GM19324 (cell line): ENCODE results near the gene PRDM4.
A peak's percentile ranks its signal among the peaks of the same experiment; 100 is the strongest.

Experiments
- ATAC-seq: cut with Tn5 transposase; IDR thresholded peaks from one replicate; pipeline ENCODE4 v1.9.1; 2021; ENCODE audit warnings: mild to moderate bottlenecking, moderate library complexity; ENCODE audit not compliant: unreplicated experiment, low FRiP score

Gene PRDM4, protein sequence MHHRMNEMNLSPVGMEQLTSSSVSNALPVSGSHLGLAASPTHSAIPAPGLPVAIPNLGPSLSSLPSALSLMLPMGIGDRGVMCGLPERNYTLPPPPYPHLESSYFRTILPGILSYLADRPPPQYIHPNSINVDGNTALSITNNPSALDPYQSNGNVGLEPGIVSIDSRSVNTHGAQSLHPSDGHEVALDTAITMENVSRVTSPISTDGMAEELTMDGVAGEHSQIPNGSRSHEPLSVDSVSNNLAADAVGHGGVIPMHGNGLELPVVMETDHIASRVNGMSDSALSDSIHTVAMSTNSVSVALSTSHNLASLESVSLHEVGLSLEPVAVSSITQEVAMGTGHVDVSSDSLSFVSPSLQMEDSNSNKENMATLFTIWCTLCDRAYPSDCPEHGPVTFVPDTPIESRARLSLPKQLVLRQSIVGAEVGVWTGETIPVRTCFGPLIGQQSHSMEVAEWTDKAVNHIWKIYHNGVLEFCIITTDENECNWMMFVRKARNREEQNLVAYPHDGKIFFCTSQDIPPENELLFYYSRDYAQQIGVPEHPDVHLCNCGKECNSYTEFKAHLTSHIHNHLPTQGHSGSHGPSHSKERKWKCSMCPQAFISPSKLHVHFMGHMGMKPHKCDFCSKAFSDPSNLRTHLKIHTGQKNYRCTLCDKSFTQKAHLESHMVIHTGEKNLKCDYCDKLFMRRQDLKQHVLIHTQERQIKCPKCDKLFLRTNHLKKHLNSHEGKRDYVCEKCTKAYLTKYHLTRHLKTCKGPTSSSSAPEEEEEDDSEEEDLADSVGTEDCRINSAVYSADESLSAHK

DNA sequence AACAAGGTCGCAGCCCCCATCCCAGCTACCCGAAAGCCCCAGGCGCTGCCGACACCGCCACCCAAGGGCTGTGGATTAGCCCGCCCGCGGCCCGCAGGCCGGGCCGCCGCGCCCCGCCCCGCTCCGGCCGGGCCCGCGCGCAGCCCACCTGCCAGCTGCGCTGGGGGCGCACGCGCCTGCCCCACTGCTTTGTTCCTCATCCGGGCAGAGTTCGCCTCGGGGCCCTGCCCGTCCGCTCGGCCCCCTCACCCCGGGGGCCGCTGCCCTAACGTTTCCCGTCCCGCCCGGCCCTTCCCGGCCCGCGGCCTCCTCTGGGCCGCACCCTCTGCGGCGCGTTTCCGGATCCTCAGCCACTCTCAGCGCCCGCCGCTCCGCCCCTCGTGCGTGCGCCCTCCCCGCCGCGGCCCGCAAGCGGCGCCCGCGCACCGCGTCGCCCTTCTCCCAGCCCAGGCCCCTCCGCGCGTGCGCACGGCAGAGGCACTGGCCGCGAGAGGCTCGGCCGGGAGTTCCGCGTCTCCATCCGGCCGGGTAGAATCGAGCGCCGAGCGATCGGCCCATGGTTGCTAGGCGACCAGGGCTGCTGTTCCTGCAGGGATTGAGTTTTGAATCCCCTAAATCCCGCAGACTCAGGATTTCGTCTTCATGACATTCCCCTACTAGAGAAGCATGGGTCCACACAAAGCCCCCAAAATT, at the start of gene PRDM4:
Gene PRDM4, minus strand, starts transcription at position 329 of the 693 bp plus-strand sequence. CDS start 622 bp downstream, outside the sequence.
- peak; percentile 97 for ATAC-seq

DNA sequence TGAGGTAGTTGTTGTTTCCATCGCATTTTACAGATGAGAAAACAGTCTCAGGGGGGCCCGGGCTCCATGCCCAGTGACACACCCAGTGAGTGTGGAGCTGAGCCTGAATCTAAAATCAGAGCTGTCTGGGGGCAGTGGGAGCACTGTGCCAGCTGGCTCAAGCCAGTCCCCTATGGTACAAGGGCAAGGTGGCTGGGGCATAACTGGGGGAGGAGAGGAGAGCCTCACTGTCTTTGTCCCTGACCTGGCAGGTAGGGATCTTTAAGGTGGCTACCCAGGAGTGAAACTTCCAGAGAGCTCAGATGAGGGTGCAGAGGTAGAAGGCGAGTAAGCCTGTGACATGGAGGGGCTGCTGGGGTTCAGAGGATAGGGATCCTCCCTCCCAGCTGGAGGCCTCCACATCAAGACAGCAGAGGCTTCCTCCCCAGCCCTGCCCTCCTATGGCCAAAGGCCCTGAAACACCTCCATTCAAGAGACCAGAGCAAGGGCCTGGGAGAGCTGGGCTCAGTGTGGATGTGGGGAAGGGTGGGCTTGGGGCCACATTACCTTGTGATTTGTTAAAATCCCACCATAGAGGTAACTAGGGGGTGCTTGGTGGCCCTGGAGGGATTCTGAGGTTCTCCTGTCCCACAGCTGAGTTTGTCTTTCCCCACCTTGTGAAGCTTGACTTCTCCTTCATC, 46.7 kb upstream of the PRDM4 start:
- ATAC-seq = no peak

DNA sequence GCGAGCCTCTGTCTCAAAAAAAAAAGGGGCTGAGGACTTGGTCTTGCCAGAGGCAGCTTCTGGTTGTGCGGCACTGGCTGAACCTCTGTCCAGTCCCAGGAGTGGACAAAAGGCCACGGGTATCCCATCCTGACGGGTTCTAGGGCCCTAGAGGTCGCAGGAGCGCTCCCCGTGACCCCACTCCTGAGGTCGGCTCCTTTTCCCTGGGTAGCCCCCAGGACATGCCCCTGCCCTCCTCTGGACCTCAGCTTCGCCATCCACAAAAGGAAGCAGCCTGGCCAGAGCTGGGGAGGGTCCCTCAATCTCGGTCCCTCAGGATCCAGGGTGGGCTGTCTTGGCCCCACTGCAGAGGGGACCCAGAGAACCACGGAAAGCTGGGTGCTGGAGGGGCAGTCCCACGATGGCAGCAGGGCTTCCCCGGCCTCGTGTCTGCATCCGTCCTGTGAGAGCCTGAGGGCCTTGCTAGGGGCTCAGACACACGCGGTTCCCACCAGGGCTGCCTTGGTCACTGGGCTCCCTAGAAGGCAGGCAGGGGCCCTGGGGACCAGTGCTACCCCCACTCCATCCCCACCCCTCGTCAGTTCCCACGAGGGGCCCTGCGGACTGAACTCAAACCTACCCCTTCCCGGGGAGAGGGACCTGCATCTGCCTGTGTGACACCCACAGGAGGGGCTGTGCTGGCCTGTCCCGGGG, 44.7 kb upstream of the PRDM4 start:
- ATAC-seq = no peak

DNA sequence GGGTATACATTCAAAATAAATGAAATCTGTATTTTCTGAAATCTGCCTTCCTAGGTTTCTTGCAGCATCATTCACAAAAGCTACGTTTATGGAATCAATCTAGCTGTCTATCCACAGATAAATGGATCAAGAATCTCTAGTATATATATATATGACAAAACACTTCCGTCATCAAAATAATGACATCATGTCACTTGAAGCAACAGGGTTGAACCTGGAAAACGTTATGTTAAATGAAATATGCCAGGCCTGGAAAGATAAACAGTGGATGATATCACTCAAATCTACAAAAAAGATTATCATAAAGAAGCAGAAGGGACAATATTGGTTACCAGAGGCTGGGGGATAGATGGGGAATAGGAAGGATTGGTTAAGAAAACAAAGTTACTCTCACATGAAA, 42.2 kb upstream of the PRDM4 start:
- no peak for ATAC-seq

DNA sequence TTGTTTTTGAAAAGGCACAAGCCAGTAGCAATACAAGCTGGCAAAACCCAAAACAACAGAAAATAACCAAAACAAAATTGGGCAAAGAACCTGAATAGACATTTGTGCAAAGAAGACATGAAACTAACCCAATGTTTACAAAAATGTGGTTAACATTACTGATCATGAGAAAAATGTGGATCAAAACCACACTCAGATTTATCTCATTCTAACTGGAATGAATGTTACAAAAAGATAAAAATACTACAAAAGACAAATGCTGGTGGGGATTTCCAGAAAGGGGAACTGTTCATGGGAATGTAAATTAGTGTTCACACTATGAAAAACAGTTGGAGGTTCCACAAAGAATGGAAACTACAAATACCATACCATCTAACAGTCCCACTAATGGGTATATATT, 40.2 kb upstream of the PRDM4 start:
- ATAC-seq = no peak

DNA sequence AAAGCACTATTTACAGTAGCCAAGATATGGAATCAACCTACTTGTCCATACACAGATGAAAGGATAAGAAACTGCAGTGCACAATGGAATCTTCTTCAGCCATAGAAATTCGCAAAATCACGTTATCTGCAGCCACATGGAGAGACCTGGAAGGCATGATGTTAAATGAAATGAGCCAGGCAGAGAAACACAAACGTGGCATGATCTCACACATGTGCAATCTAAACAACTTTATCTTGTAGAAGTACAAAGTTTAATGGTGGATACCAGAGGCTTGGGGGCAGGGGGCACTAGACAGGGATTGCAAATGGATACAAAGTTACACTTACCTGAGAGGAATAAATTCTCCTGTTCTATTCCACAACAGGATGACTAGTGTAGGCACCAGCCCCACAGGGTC, 37.6 kb upstream of the PRDM4 start:
- ATAC-seq = no peak

DNA sequence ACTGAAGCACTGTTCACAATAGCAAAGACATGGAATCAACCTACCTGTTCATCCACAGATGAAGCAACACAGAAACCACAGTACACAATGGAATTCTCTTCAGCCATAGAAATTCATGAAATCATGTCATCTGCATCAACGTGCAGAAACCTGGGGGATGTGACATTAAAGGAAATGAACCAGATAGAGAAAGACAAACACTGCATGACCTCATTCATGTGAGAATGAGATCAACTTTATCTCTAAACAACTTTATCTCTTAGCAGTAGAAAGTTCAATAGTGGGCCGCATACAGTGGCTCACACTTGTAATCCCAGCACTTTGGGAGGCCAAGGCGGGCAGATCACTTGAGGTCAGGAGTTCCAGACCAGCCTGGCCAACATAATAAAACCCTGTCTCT, 33.5 kb upstream of the PRDM4 start:
- ATAC-seq = no peak

DNA sequence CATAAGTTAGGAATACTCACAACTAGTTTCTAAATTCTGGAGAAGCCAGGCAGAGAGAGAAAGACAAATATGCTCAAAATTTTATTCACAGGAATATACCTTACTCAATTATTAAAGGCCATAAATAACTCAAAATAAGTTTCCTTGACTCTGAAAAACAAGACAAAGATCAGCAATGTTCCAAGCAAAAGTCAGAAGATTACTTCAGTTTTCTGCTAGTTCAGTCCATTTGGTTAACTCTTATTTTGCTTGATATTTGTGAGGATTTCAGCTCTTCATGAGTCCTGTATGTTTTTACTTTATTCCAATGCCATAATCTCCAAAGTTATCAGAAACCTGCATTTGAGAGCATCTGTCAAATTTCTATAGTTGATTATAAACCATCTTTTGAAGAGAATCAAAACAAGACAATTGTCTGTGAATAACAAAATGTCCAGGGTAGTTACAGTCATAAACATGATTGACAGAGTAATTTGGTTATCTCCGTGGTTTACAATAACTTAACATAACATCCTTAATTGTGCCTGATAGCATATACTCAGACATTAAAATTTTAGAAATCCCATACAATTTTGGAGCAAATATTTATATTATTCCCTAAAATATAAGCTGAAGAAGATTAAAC, 30.6 kb upstream of the PRDM4 start:
- ATAC-seq = no peak

DNA sequence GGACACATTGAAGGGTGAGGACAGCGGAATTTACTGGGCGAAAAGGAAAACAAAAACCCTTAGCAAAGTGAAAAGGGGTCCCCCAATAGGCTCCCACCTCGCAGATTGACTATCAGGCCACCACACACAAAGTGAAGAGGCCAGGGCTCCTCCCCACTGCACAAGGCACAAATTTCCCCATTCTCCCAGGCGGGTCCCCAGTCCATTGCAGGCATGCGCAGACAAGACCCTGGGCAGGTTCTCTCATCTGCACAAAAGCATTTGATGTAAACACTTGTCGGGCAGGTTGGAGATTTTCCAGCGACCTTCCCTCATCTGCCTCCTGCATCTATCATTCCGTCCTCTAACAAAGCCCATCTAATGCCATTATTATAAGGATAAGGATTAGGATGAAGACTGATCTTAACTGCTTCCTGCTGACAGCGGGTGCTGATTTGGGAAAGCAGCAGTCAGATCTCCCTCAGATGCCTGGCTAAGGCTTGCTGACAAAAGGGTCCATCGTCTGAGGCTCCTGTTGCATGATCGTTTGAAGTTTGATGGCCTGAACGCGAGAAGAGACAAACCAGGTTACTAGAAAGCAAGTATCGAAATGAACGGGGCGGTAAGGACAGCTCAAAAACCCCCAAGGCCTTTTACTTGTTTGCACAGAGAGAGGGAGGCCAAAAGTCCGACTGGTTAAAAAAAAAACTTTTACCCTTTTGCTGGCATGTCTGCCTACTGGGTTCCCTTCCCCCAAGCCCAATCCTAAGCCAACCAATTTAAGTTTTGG, 27.9 kb upstream of the PRDM4 start:
- no peak for ATAC-seq

DNA sequence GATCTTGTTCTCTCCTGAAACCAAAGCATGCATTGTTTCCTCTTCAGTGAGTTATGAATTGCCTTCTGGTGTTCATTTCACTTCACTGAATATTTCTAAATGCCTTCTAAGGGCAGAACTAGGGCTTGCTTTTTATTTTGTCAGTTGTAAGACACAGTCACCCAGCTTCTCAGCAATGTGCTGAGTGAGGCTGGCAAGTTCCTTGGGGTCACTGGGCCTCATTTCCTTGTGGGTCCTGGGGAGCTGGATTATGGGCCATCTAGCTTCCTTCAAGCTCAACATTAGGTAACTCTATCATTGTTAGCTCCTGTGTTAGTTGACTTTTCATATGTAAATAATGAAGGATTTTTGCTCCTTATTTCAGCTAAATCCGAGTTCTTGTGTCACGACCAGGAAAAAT, 27.3 kb upstream of the PRDM4 start:
- no peak for ATAC-seq

DNA sequence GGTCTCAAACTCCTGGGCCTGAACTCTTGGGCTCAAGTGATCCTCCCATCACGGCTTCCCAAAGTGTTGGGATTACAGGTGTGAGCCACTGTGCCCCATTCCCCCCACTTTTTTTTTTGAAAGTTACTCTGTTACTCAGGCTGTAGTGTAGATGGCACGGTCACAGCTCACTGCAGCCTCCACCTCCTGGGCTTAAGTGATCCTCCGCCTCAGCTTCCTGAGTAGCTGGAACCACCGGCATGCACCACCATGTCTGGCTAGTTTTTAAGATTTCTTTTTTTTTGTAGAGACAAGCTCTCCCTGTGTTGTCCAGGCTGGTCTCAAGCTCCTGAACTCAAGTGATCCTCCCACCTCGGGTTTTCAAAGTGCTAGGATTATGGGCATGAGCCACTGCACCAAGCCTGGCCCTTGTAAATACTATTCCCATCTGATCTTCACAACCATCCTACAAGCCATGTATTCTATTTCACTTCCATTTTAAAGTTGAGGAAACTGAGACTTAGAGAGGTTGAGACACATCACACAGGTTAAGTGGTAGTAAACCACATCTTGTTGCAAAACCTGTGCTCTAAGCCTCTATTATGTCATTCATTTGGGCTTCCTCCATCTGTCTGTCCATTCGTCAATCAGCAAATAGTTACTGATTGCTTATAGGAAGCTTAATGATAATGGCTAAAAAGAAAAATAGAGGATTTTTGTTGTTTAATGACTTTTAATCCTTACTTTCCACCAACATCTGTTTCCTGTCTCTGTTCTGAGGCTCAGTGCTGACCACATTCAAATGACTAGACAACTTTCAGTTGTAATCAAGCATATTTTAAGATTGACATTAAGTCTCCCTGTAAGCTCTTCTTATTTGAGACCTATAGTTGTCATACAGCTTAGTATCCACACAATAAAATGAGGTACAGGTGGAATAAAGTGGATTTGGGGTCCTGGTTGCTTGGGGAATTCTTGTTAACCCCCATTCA, 22.8 kb upstream of the PRDM4 start:
- ATAC-seq = peak; percentile 60

DNA sequence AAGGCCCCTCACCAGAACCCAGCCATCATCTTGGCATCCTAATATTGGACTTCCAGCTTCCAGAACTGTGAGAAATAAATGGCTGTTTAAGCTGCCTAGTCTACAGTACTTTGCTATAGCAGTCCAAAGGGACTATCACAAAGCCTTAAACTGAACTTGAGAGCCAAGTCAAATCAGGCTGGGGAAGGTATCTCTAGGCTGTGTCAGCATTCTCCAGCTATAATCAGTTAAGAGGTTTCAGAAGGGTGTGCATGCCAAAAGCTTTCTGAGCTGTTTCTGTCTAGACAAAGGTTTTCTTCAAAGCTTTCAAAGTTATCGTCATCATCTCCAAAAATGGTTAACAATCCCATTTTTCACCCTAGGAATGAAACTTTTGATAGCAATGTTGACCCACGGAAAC, 21.1 kb upstream of the PRDM4 start:
- no peak for ATAC-seq

DNA sequence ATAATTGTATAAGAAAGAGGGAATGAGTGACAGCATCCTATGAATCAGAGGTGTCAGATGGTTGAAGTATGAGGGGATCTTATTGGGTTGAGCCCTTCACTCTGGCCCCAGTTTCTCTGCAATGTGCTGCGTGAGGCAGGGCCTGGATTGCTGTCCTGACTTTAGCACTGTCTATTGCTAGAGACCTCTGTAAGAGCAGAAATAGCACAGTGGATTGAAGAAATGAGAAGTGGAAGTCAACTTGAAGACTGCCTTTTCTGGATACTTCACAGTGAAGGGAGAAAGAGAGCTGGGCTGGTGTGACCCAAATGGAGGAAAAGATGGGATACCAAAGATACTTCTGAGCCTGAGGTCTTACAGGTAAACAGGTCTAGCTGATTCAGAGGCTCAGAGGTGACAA, 19.4 kb upstream of the PRDM4 start:
- ATAC-seq = no peak

DNA sequence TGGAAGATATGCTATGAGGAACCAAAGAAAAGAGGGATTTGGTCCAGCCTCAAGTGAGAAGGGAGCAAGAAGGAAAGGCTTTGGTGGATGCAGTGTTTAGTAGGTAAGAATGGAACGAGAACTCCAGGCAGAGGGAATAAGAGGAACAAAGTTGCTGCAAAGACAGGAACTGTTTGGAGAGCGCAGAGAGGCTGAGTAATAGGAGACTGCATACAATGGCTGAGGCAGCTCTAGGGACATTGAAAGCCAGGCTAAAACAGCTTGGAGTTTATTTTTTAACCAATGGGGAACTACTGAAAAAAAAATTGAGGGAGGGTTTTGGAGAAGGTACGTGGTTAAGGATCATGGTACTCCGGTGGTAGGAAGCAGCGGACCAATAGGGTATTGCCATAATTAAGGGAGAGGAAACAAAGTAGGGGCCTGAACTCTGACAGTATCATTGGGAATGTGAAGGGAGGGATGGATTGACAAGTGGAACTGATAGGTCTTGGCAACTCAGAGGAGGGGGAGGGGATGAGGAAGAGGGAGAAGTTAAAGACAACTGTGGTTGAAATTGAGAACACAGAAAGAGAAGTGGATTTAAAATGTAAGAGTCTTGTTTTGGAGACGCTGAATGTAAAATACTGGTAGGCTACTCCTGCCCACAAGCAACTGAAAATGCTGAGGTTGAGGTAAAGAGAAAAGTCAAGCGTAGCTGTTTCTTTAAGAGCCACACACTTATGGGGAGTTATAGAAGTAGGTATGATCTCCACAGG, 18.3 kb upstream of the PRDM4 start:
- peak; percentile 42 for ATAC-seq

DNA sequence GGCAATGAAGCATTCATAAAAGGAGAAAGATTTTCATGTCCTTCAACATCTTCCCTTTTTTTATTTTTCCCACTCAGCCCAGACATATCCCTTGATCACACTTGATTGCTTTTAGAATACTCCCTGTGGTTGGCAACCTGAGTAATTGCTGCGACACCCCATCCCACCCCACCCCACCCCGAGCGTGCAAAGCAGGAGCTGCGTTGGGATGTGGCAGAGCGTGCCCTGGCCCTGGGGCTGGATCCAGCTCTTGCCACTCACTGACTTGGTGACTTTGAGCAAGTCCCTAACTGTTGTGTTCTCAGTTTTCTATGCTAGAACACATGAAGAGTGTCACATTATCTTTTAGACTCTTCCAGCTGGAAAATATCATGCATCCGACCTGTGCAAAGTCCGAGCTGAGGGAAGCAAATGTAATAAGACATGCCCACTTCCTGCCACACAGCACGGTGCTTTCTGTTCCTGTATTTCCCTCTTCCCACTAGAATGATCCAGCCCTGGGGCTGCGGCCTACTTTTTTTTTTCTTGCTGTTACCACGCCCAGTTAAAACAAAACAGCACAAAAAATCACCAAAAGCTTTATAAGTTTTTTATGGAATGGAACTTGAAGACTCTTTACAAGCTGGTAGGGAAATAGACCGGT, 17.6 kb upstream of the PRDM4 start:
- ATAC-seq = no peak

DNA sequence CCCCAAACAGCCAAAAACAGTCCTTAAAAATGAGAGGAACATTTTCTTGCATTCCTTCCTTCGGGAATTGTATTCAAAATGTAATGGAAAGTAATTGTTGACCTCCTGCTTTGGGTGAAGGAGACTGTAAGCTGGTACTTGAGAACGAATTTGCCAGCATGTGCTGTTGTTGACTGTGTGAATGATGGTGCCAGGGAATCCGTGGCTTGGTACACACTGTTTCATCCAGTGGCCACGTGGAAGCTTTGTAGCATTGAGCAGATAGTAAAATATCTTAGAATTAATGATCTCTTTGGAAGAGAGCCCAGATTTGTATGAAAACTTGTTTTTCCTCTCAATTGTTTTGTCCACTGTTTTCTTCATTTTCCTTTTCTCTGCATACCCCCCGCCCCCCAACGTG, 15.2 kb upstream of the PRDM4 start:
- ATAC-seq = no peak
